NB4 (cell line): ENCODE measurements around the gene PITPNM3.

Experiments used
- CTCF ChIP-seq: IDR thresholded peaks from one replicate; pipeline ENCODE4 v1.5.1; 2012; ENCODE audit warnings: low read depth, low read length
- POLR2A ChIP-seq: IDR thresholded peaks from 2 replicates; pipeline ENCODE4 v1.6.1; 2011; ENCODE audit warnings: mild to moderate bottlenecking; ENCODE audit not compliant: insufficient read length; ENCODE audit errors: extremely low read depth

DNA sequence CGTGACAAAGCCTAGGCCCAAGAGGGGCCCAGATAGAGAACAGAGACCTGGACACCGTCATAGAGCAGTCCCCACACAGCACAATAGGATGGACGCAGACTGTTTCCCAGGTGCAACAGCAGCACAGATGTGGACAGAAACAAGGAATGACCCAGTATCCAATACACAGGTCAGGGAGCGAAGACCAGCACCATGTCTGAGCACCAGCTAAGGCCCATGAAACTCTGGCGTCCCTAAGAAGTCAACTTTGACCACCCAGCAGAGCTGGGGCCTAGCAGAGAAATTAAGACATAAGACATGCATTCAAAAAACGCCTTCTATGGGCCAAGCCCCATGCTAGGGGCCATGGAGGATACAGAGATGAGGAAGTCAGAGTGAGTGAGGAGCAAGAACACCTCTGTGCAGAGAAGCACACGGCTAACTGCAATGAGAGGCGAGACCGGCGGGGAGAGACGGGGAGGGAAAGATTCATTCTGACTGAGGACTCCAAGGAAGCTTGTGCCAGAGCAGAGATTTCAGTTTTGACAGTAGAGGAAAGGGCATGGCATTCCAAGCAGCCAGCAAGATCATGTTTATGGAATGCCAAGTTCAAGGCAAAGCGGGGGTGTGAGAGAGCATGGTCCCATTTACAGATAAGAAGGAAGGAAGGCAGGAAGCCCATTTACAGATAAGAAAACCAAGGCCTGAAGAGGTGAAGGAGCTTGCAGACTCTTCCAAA, 50.8 kb downstream of the PITPNM3 start:
- no peak for TF ChIP-seq POLR2A
- TF ChIP-seq CTCF, result no peak
